Measurements from ENCODE around the gene MAGEF1. TPM values are rescaled to one million over a fixed set of nuclear protein-coding genes. Genes with fewer than 3 reads are reported as not detected.

The MAGEF1 gene
- total and polyA plus RNA-seq, 10 of the 15 experiments (the other 5 are each of a cell fraction or from before 2014, with no cell fraction given), result 2.3 to 62.2 (median 27.1) TPM

GRCh38 chr3:184669578-184669977 lies 42.3 kb downstream of the MAGEF1 start:
- FAIRE-seq (no peak), DNase-seq (ENCODE audit: low read depth, low spot score) (no peak), ATAC-seq (no peak)
- H3K4me2 ChIP-seq (ENCODE audit: control insufficient read depth, insufficient read depth), result no peak overlapping the region
- H2AFZ ChIP-seq (ENCODE audit: control insufficient read depth, low read depth, low read length), result no peak overlapping the region
- in situ Hi-C loops (cut with MboI), result no loop called here
- intact Hi-C loops (cut with micrococcal nuclease; ENCODE audit: unreplicated experiment), result no loop called here
- no peaks in the 10 kb centered on the region for H3K4me1 ChIP-seq (ENCODE audit: control insufficient read depth, insufficient read depth, low read length)
- H3K9me3 ChIP-seq (replicated peaks; ENCODE audit: control insufficient read depth, insufficient read depth, low read length), result no peaks in the 10 kb centered on the region
- no TSS peak for BruUV-seq (replicated peaks)
- H3K79me2 ChIP-seq (ENCODE audit: control insufficient read depth, insufficient read depth, low read length), result no peaks in the 10 kb centered on the region
- ChIA-PET CTCF (no interaction called here), SMC1A (ENCODE audit: uncharacterized antibody, unreplicated experiment) (no interaction called here), RAD21 (ENCODE audit: unreplicated experiment) (no interaction called here), POLR2A (no interaction called here)
- no peaks in the 10 kb centered on the region for H4K20me1 ChIP-seq (ENCODE audit: control insufficient read depth, insufficient read depth)
- no peak overlapping the region for H3K4me3 ChIP-seq
- peaks cover 0 to 3% of the 10 kb centered on the region in 2 experiments; a peak in 3 of 4 replicates for H3K27me3 ChIP-seq (replicated peaks in 1 of 2; ENCODE audit: control insufficient read depth in 2 of 2, insufficient read depth in 2 of 2, low read length in 1 of 2)
- whole genome bisulfite sequencing (ENCODE audit: insufficient coverage, insufficient replicate concordance, low lambda C conversion rate, missing lambda C conversion rate), result 19% methylated on average over 7 of the region's 7 CpGs
- no peak overlapping the region for H3K9ac ChIP-seq (ENCODE audit: control insufficient read depth, insufficient read depth, low read length)
- no peaks in the 10 kb centered on the region for H3K36me3 ChIP-seq (ENCODE audit: control insufficient read depth in 2 of 2, insufficient read depth in 2 of 2, low read length in 1 of 2)
- H3K27ac ChIP-seq (ENCODE audit: control insufficient read depth, insufficient read depth), result no peak overlapping the region
- TF ChIP-seq REST (IDR thresholded peaks at IDR 0.05; ENCODE audit: low read depth, low read length), result no peak
- no peak for TF ChIP-seq FOS (IDR thresholded peaks at IDR 0.05; ENCODE audit: borderline replicate concordance, extremely low read depth, insufficient read length)
- no peak for TF ChIP-seq NFXL1 (IDR thresholded peaks at IDR 0.05; ENCODE audit: borderline replicate concordance)
- TF ChIP-seq, protein P1, sequence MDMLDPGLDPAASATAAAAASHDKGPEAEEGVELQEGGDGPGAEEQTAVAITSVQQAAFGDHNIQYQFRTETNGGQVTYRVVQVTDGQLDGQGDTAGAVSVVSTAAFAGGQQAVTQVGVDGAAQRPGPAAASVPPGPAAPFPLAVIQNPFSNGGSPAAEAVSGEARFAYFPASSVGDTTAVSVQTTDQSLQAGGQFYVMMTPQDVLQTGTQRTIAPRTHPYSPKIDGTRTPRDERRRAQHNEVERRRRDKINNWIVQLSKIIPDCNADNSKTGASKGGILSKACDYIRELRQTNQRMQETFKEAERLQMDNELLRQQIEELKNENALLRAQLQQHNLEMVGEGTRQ (IDR thresholded peaks at IDR 0.05; ENCODE audit: borderline replicate concordance, low read depth, low read length), result no peak
- TF ChIP-seq EGR1 (IDR thresholded peaks at IDR 0.05; ENCODE audit: borderline replicate concordance in 1 of 2, low read depth in 2 of 2, low read length in 2 of 2), result no peak
- no peak for TF ChIP-seq CHD2 (IDR thresholded peaks at IDR 0.05; ENCODE audit: borderline replicate concordance, low read depth, low read length)
- TF ChIP-seq MEF2B (IDR thresholded peaks at IDR 0.05; ENCODE audit: partially characterized antibody, poor library complexity, severe bottlenecking), result no peak
- TF ChIP-seq E4F1 (IDR thresholded peaks at IDR 0.05; ENCODE audit: borderline replicate concordance, partially characterized antibody), result no peak
- no peak for TF ChIP-seq SMAD5 (IDR thresholded peaks at IDR 0.05; ENCODE audit: low read depth)
- TF ChIP-seq MYC (IDR thresholded peaks at IDR 0.05; ENCODE audit: insufficient read depth, insufficient read length, insufficient replicate concordance, low read length, severe bottlenecking), result no peak
- TF ChIP-seq BRCA1 (IDR thresholded peaks at IDR 0.05; ENCODE audit: low read depth, low read length), result no peak
- no peak for TF ChIP-seq BACH1 (IDR thresholded peaks at IDR 0.05; ENCODE audit: borderline replicate concordance)
- no peak for TF ChIP-seq NFIC (IDR thresholded peaks at IDR 0.05; ENCODE audit: low read depth, low read length)
- no peak for TF ChIP-seq ZNF24 (IDR thresholded peaks at IDR 0.05)
- TF ChIP-seq KDM1A (IDR thresholded peaks at IDR 0.05; ENCODE audit: borderline replicate concordance), result no peak
- no peak for TF ChIP-seq IKZF1 (conservative IDR thresholded peaks at IDR 0.05)

Data from GM12878 (cell line).